ENCODE results near the gene GPBP1.
A peak's percentile ranks its signal among the peaks of the same experiment; 100 is the strongest.

Gene GPBP1

GRCh38 chr5:57219386-57219785, 45.5 kb downstream of the GPBP1 start:
- no peak for DNase-seq (ENCODE audit: extremely low read depth, insufficient read length)
- Histone ChIP-seq H3K27me3 (replicated peaks; ENCODE audit: control insufficient read depth, insufficient read depth, low read length) (no peaks in the 10 kb centered on the region), H3K36me3 (ENCODE audit: control insufficient read depth, insufficient read depth, low read length) (no peaks in the 10 kb centered on the region; the same call in 1 of the 2 replicates), H3K4me3 (replicated peaks; ENCODE audit: low read depth, low read length) (no peak overlapping the region)
- no peak for TF ChIP-seq CTCF (IDR thresholded peaks at IDR 0.05; ENCODE audit: insufficient read depth, low read length, poor library complexity, severe bottlenecking)

- peak; percentile 59 for TF ChIP-seq CTCF (IDR thresholded peaks at IDR 0.05; ENCODE audit: insufficient read depth, low read length, poor library complexity, severe bottlenecking)
- no peaks in the 10 kb centered on the region for H3K27me3 ChIP-seq (replicated peaks; ENCODE audit: control insufficient read depth, insufficient read depth, low read length)
- no peak overlapping the region for H3K4me3 ChIP-seq (replicated peaks; ENCODE audit: low read depth, low read length)
- DNase-seq (ENCODE audit: extremely low read depth, insufficient read length), result peak; percentile 30
- H3K36me3 ChIP-seq (ENCODE audit: control insufficient read depth, insufficient read depth, low read length), result no peaks in the 10 kb centered on the region; the same call in 1 of the 2 replicates
Observed at GRCh38 chr5:57221049-57221568, 47.2 kb downstream of the GPBP1 start.

- no peak overlapping the region for H3K4me3 ChIP-seq (replicated peaks; ENCODE audit: low read depth, low read length)
- no peak for DNase-seq (ENCODE audit: extremely low read depth, insufficient read length)
- H3K27me3 ChIP-seq (replicated peaks; ENCODE audit: control insufficient read depth, insufficient read depth, low read length), result no peaks in the 10 kb centered on the region
- no peaks in the 10 kb centered on the region for H3K36me3 ChIP-seq (ENCODE audit: control insufficient read depth, insufficient read depth, low read length)
- TF ChIP-seq CTCF (IDR thresholded peaks at IDR 0.05; ENCODE audit: insufficient read depth, low read length, poor library complexity, severe bottlenecking), result no peak
Observed at GRCh38 chr5:57225553-57225952, 51.7 kb downstream of the GPBP1 start.

GRCh38 chr5:57229313-57229712, 55.5 kb downstream of the GPBP1 start:
- no peak for DNase-seq (ENCODE audit: extremely low read depth, insufficient read length)
- no peak for TF ChIP-seq CTCF (IDR thresholded peaks at IDR 0.05; ENCODE audit: insufficient read depth, low read length, poor library complexity, severe bottlenecking)
- no peaks in the 10 kb centered on the region for H3K27me3 ChIP-seq (replicated peaks; ENCODE audit: control insufficient read depth, insufficient read depth, low read length)
- H3K4me3 ChIP-seq (replicated peaks; ENCODE audit: low read depth, low read length), result no peak overlapping the region
- H3K36me3 ChIP-seq (ENCODE audit: control insufficient read depth, insufficient read depth, low read length), result peaks cover 6% of the 10 kb centered on the region

GRCh38 chr5:57231607-57232006, 57.7 kb downstream of the GPBP1 start:
- no peak for TF ChIP-seq CTCF (IDR thresholded peaks at IDR 0.05; ENCODE audit: insufficient read depth, low read length, poor library complexity, severe bottlenecking)
- H3K36me3 ChIP-seq (ENCODE audit: control insufficient read depth, insufficient read depth, low read length), result peaks cover 6% of the 10 kb centered on the region
- no peaks in the 10 kb centered on the region for H3K27me3 ChIP-seq (replicated peaks; ENCODE audit: control insufficient read depth, insufficient read depth, low read length)

More at GRCh38 chr5:57231607-57232006, 57.7 kb downstream of the GPBP1 start:
- DNase-seq (ENCODE audit: extremely low read depth, insufficient read length), result no peak
- no peak overlapping the region for H3K4me3 ChIP-seq (replicated peaks; ENCODE audit: low read depth, low read length)

All from GM06990 (cell line).